ENCODE results near the gene MMP28.

Gene MMP28

GRCh38 chr17:35795007-35795870, at the start of gene MMP28:
Gene MMP28, minus strand, starts transcription at chr17:35795641. Its CDS starts 264 bp downstream, at chr17:35795377.
- DNase-seq (ENCODE audit: low read depth, low spot score), result peak; percentile 7

GRCh38 chr17:35844547-35844946, 49.1 kb upstream of the MMP28 start:
- DNase-seq (ENCODE audit: low read depth, low spot score), result no peak

- no peak for DNase-seq (ENCODE audit: low read depth, low spot score)
Measured at GRCh38 chr17:35843698-35844097, 48.3 kb upstream of the MMP28 start.

GRCh38 chr17:35842239-35842638, 46.8 kb upstream of the MMP28 start:
- no peak for DNase-seq (ENCODE audit: low read depth, low spot score)

GRCh38 chr17:35841505-35841904, 46.1 kb upstream of the MMP28 start:
- DNase-seq (ENCODE audit: low read depth, low spot score), result no peak

- no peak for DNase-seq (ENCODE audit: low read depth, low spot score)
Measured at GRCh38 chr17:35841101-35841500, 45.7 kb upstream of the MMP28 start.

- DNase-seq (ENCODE audit: low read depth, low spot score), result no peak
Measured at GRCh38 chr17:35825206-35825605, 29.8 kb upstream of the MMP28 start.

- no peak for DNase-seq (ENCODE audit: low read depth, low spot score)
Measured at GRCh38 chr17:35821308-35821707, 25.9 kb upstream of the MMP28 start.

GRCh38 chr17:35819455-35819854, 24.0 kb upstream of the MMP28 start:
- no peak for DNase-seq (ENCODE audit: low read depth, low spot score)

- no peak for DNase-seq (ENCODE audit: low read depth, low spot score)
Measured at GRCh38 chr17:35817196-35817595, 21.8 kb upstream of the MMP28 start.

GRCh38 chr17:35816723-35817122, 21.3 kb upstream of the MMP28 start:
- DNase-seq (ENCODE audit: low read depth, low spot score), result no peak

GRCh38 chr17:35812456-35812855, 17.0 kb upstream of the MMP28 start:
- no peak for DNase-seq (ENCODE audit: low read depth, low spot score)

- no peak for DNase-seq (ENCODE audit: low read depth, low spot score)
Measured at GRCh38 chr17:35811759-35812158, 16.3 kb upstream of the MMP28 start.

GRCh38 chr17:35809855-35810461, 14.5 kb upstream of the MMP28 start:
- no peak for DNase-seq (ENCODE audit: low read depth, low spot score)

GRCh38 chr17:35808962-35809854, 13.8 kb upstream of the MMP28 start, which contains the start of gene TAF15:
Gene TAF15, plus strand, starts transcription at chr17:35809484. Its CDS starts 86 bp downstream, at chr17:35809570.
- peak; percentile 90 for DNase-seq (ENCODE audit: low read depth, low spot score)

- no peak for DNase-seq (ENCODE audit: low read depth, low spot score)
Measured at GRCh38 chr17:35808240-35808961, 13.0 kb upstream of the MMP28 start.

GRCh38 chr17:35807371-35808144, 12.1 kb upstream of the MMP28 start:
- DNase-seq (ENCODE audit: low read depth, low spot score), result no peak

- no peak for DNase-seq (ENCODE audit: low read depth, low spot score)
Measured at GRCh38 chr17:35804658-35805192, 9.3 kb upstream of the MMP28 start.

GRCh38 chr17:35801583-35802224, 6.3 kb upstream of the MMP28 start:
- DNase-seq (ENCODE audit: low read depth, low spot score), result no peak

GRCh38 chr17:35799942-35800341, 4.5 kb upstream of the MMP28 start:
- no peak for DNase-seq (ENCODE audit: low read depth, low spot score)

Measured in activated naive CD8-positive, alpha-beta T cell treated with anti-CD3 and anti-CD28 coated beads, Interleukin-2, amount 50 U/mL, for 16 hours (primary cell).